ENCODE results near the gene CGGBP1.

- no peak for TF ChIP-seq POLR2A (IDR thresholded peaks at IDR 0.05)
- TF ChIP-seq, protein P1, sequence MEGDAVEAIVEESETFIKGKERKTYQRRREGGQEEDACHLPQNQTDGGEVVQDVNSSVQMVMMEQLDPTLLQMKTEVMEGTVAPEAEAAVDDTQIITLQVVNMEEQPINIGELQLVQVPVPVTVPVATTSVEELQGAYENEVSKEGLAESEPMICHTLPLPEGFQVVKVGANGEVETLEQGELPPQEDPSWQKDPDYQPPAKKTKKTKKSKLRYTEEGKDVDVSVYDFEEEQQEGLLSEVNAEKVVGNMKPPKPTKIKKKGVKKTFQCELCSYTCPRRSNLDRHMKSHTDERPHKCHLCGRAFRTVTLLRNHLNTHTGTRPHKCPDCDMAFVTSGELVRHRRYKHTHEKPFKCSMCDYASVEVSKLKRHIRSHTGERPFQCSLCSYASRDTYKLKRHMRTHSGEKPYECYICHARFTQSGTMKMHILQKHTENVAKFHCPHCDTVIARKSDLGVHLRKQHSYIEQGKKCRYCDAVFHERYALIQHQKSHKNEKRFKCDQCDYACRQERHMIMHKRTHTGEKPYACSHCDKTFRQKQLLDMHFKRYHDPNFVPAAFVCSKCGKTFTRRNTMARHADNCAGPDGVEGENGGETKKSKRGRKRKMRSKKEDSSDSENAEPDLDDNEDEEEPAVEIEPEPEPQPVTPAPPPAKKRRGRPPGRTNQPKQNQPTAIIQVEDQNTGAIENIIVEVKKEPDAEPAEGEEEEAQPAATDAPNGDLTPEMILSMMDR (IDR thresholded peaks at IDR 0.05) = no peak
Measured at GRCh38 chr3:88058306-88058580, 562 bp downstream of the CGGBP1 start.
